HG03139 (cell line): ENCODE data around the gene KRR1.
A peak's percentile ranks its signal among the peaks of the same experiment; 100 is the strongest.
"Not testable (repeated sequence)": the region's sequence is repeated elsewhere in the genome, so short reads cannot be mapped to it uniquely, and the experiment has no call there.

Source experiments
- ATAC-seq: cut with Tn5 transposase; IDR thresholded peaks from one replicate; pipeline ENCODE4 v1.9.1; 2021; ENCODE audit not compliant: unreplicated experiment

The KRR1 gene

GRCh38 chr12:75526655-75527511 is 15.5 kb upstream of the KRR1 start:
- ATAC-seq, result peak; percentile 96

GRCh38 chr12:75525263-75525662 is 13.9 kb upstream of the KRR1 start:
- no peak for ATAC-seq

GRCh38 chr12:75522124-75522523 is 10.7 kb upstream of the KRR1 start:
- ATAC-seq, result not testable (repeated sequence)

- ATAC-seq, result not testable (repeated sequence)
Measured at GRCh38 chr12:75521224-75521623, 9.8 kb upstream of the KRR1 start.

GRCh38 chr12:75509621-75510020 is 1.8 kb downstream of the KRR1 start:
- ATAC-seq, result no peak

- no peak for ATAC-seq
Measured at GRCh38 chr12:75508159-75508558, 3.2 kb downstream of the KRR1 start.

- ATAC-seq, result no peak
Measured at GRCh38 chr12:75507086-75507485, 4.3 kb downstream of the KRR1 start.

GRCh38 chr12:75505706-75506312 is 5.6 kb downstream of the KRR1 start:
- ATAC-seq, result no peak

GRCh38 chr12:75503866-75504265 is 7.5 kb downstream of the KRR1 start:
- no peak for ATAC-seq

- no peak for ATAC-seq
Measured at GRCh38 chr12:75503459-75503858, 8.0 kb downstream of the KRR1 start.

GRCh38 chr12:75491169-75491568 is 20.2 kb downstream of the KRR1 start:
- no peak for ATAC-seq

- ATAC-seq, result no peak
Measured at GRCh38 chr12:75489613-75490210, 21.7 kb downstream of the KRR1 start.

GRCh38 chr12:75489187-75489586 is 22.2 kb downstream of the KRR1 start:
- ATAC-seq, result no peak

GRCh38 chr12:75488553-75488952 is 22.9 kb downstream of the KRR1 start:
- ATAC-seq, result no peak

- no peak for ATAC-seq
Measured at GRCh38 chr12:75487308-75487707, 24.1 kb downstream of the KRR1 start.

GRCh38 chr12:75484450-75484849 is 27.0 kb downstream of the KRR1 start:
- not testable (repeated sequence) for ATAC-seq

- ATAC-seq, result no peak
Measured at GRCh38 chr12:75483431-75483830, 28.0 kb downstream of the KRR1 start.

GRCh38 chr12:75482646-75483045 is 28.8 kb downstream of the KRR1 start:
- no peak for ATAC-seq

- ATAC-seq, result no peak
Measured at GRCh38 chr12:75481774-75482173, 29.6 kb downstream of the KRR1 start.

- peak; percentile 13 for ATAC-seq
Measured at GRCh38 chr12:75481013-75481705, 30.2 kb downstream of the KRR1 start.

- ATAC-seq, result peak; percentile 82
Measured at GRCh38 chr12:75480469-75480949, 30.9 kb downstream of the KRR1 start, which contains the start of gene GLIPR1. Gene GLIPR1 (plus strand): TSS chr12:75480755. CDS start chr12:75480881, 126 bp downstream.
